ENCODE data around the gene TMPRSS5. TPM values are rescaled to one million over a fixed set of nuclear protein-coding genes. Genes with fewer than 3 reads are reported as not detected.

Gene TMPRSS5
- polyA plus RNA-seq, 1 donor (not counting 4 experiments of a cell fraction or from before 2014, with no cell fraction given): 0.04 TPM

- no peak overlapping the region for H3K9ac ChIP-seq (ENCODE audit: control insufficient read depth, extremely low read depth, insufficient read depth, low read length)
- no peak overlapping the region for H2AFZ ChIP-seq (ENCODE audit: control insufficient read depth, low read length)
- no peaks in the 10 kb centered on the region for H3K36me3 ChIP-seq (ENCODE audit: control insufficient read depth in 2 of 2, extremely low read depth in 1 of 2, insufficient read depth in 2 of 2, low read length in 2 of 2)
- dilution Hi-C loops (cut with MboI; ENCODE audit: extremely low pct_ligation_motif_present, low sequenced_read_pairs): no loop called here
- no peaks in the 10 kb centered on the region for H4K20me1 ChIP-seq (ENCODE audit: control insufficient read depth, extremely low read depth, insufficient read depth, low read length)
- FAIRE-seq: no peak
- no peak overlapping the region for H3K27ac ChIP-seq (ENCODE audit: control insufficient read depth, insufficient read depth, low read length)
- H3K9me1 ChIP-seq (ENCODE audit: control insufficient read depth, extremely low read depth, insufficient read depth, low read length): no peaks in the 10 kb centered on the region
- H3K27me3 ChIP-seq (ENCODE audit: control insufficient read depth, extremely low read depth, insufficient read depth, low read length): peaks cover 3% of the 10 kb centered on the region
- no peak for TF ChIP-seq EZH2 (IDR thresholded peaks at IDR 0.05; ENCODE audit: low read length)
- no peak for TF ChIP-seq CTCF (optimal IDR thresholded peaks at IDR 0.05 in 1 of 3, IDR thresholded peaks at IDR 0.05 in 1 of 3, conservative IDR thresholded peaks at IDR 0.05 in 1 of 3; ENCODE audit: extremely low read depth in 1 of 3, insufficient read depth in 2 of 3, low read length in 3 of 3)
- no peak for DNase-seq (ENCODE audit: low read depth, low spot score)
- no peaks in the 10 kb centered on the region for H3K9me3 ChIP-seq (ENCODE audit: control insufficient read depth, low read depth, low read length)
- H3K79me2 ChIP-seq (ENCODE audit: control insufficient read depth, insufficient read depth, low read length): no peaks in the 10 kb centered on the region
- no peaks in the 10 kb centered on the region for H3K4me1 ChIP-seq (ENCODE audit: control insufficient read depth, extremely low read depth, insufficient read depth, low read length)
- H3K4me2 ChIP-seq (ENCODE audit: control insufficient read depth, extremely low read depth, insufficient read depth, low read depth, low read length): no peak overlapping the region
- H3K4me3 ChIP-seq (ENCODE audit: control insufficient read depth in 2 of 3, extremely low read depth in 1 of 3, insufficient read depth in 2 of 3, low read depth in 1 of 3, low read length in 3 of 3): no peak overlapping the region
Measured at GRCh38 chr11:113644605-113645004, 61.5 kb downstream of the TMPRSS5 start.

- TF ChIP-seq CTCF (optimal IDR thresholded peaks at IDR 0.05 in 1 of 3, IDR thresholded peaks at IDR 0.05 in 1 of 3, conservative IDR thresholded peaks at IDR 0.05 in 1 of 3; ENCODE audit: extremely low read depth in 1 of 3, insufficient read depth in 2 of 3, low read length in 3 of 3) (no peak), EZH2 (IDR thresholded peaks at IDR 0.05; ENCODE audit: low read length) (no peak)
- H3K9ac ChIP-seq (ENCODE audit: control insufficient read depth, extremely low read depth, insufficient read depth, low read length): no peak overlapping the region
- no peak overlapping the region for H2AFZ ChIP-seq (ENCODE audit: control insufficient read depth, low read length)
- H4K20me1 ChIP-seq (ENCODE audit: control insufficient read depth, extremely low read depth, insufficient read depth, low read length): no peaks in the 10 kb centered on the region
- no peak overlapping the region for H3K4me2 ChIP-seq (ENCODE audit: control insufficient read depth, extremely low read depth, insufficient read depth, low read depth, low read length)
- no peaks in the 10 kb centered on the region for H3K36me3 ChIP-seq (ENCODE audit: control insufficient read depth in 2 of 2, extremely low read depth in 1 of 2, insufficient read depth in 2 of 2, low read length in 2 of 2)
- no peaks in the 10 kb centered on the region for H3K9me3 ChIP-seq (ENCODE audit: control insufficient read depth, low read depth, low read length)
- H3K79me2 ChIP-seq (ENCODE audit: control insufficient read depth, insufficient read depth, low read length): no peaks in the 10 kb centered on the region
- H3K27me3 ChIP-seq (ENCODE audit: control insufficient read depth, extremely low read depth, insufficient read depth, low read length): peaks cover 3% of the 10 kb centered on the region
- no peak overlapping the region for H3K4me3 ChIP-seq (ENCODE audit: control insufficient read depth in 2 of 3, extremely low read depth in 1 of 3, insufficient read depth in 2 of 3, low read depth in 1 of 3, low read length in 3 of 3)
- DNase-seq (ENCODE audit: low read depth, low spot score) (no peak), FAIRE-seq (no peak)
- no peak overlapping the region for H3K27ac ChIP-seq (ENCODE audit: control insufficient read depth, insufficient read depth, low read length)
- no peaks in the 10 kb centered on the region for H3K4me1 ChIP-seq (ENCODE audit: control insufficient read depth, extremely low read depth, insufficient read depth, low read length)
- H3K9me1 ChIP-seq (ENCODE audit: control insufficient read depth, extremely low read depth, insufficient read depth, low read length): no peaks in the 10 kb centered on the region
- dilution Hi-C loops (cut with MboI; ENCODE audit: extremely low pct_ligation_motif_present, low sequenced_read_pairs): no loop called here
Measured at GRCh38 chr11:113643701-113644100, 62.4 kb downstream of the TMPRSS5 start.

All from keratinocyte (primary cell).